Posterior cingulate gyrus (tissue), 11 donors: ENCODE data around the gene TMEM187.

Experiments used
- DNase-seq, 10 donors: peaks; one replicate each; pipeline versions ENCODE4 v3.0.0 to v3.0.0-alpha.2; 2020 to 2021; ENCODE audit warnings: mixed read lengths in 3 of 10
- intact Hi-C: fragments of 100-400 bp; cut with DNase I; formaldehyde crosslinking; loops from one replicate; pipeline ENCODE4 v1.15.1; 2023

The TMEM187 gene

DNA sequence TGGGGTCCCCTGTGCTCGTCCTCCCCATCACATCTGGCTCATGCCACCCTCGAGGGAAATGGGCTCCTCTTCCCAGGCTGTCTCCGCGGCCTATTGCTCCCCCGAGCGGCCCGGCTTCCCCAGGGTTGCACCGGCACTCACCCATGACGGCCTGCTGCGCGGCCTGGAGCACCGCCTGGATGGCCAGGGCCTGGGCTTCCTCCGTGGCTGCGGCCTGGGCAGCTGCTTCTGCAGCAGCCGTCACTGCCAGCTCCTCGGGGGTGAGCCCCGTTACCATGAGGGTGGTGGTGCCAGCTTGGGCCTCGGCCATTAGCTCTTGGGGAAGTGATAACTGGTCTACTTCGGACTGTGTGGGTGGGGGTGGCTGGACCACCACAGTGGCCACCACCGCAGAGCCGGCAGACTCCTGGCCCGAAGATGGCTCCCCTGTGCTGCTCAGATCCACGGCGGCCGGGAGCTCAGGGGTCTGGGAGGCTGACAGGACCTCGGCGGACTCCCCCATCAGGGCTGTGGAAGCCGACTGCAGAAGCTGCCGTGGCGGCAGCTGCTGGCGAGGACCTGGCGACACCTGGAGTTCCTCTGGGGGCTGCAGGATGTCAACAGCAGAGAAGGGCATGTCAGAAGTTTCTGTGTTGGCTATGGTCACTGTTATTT, 20.1 kb upstream of the TMEM187 start:
- intact Hi-C loops: loop anchor here (1.0 to 10.0 kb wide), 3 partner anchors 188 to 998 kb away; partner anchors contain the start of gene PLXNB3
- no peak for DNase-seq

DNA sequence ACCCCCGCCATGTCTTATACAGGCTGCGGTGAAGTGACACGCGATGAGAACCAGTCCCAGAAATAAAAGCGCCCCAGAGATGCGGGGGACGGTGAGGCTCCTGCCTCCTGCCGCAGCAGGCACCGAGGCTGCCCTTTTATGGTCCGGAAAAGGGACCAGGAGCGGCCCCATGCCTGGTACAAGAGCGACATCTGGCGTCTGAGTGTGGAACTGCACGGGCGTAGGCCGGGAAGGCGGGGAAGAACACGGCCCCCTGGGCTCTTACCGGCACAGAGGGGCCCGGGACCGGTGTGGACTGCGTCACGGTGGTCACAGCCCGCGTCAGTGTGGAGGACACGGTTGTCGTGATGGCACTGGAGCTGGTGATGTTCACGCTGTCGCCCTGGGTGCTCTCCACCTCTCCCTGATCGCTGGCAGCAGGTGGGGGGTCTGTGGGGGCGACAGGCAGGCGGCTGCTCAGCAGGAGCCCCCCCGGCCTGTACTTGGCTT, 19.2 kb upstream of the TMEM187 start:
- DNase-seq: peak; percentile 42 to 96 (median 72)
- intact Hi-C loops: loop anchor here (1.0 to 10.0 kb wide), 3 partner anchors 189 to 999 kb away; partner anchors contain the start of gene PLXNB3

DNA sequence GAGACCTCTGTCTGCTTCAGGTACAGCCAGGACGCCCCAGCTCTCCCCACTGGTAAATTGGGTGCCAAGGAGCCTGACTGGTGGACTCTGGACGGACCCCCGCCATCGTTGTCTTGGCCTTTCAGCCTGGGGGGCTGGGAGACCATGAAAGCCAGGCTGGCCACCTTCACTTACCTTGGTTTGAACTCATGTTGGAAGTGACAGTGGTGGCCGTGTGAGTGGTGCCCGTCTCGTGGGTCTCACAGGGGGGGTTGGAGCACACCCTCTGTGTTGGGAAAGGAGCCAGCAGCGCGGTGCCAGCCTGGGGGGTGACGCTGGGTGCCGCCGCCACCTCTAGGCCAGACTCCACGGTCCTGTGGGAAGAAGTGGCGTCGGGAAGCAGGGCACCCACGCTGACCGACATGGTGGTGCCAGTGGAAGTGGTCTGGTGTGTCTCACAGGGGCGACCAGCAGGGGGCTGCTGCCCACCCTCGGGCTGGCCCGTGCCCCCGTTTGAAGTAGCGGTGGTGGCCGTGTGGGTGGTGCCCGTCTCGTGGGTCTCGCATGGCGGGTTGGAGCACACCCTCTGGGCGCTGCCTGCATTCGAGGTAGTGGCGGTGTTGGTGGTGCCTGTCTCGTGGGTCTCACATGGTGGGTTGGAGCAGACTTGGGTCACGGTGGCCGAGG, 18.5 kb upstream of the TMEM187 start:
- peak in 1 of 10 donors; percentile 72 for DNase-seq
- intact Hi-C loops: loop anchor here (1.0 to 10.0 kb wide), 3 partner anchors 190 to 999 kb away; partner anchors contain the start of gene PLXNB3

- peak in 1 of 10 donors; percentile 83 for DNase-seq
- intact Hi-C loops: loop anchor here (5.0 to 10.0 kb wide), 2 partner anchors 417 to 1000 kb away; no protein-coding TSS in a partner anchor
These were observed 17.9 kb upstream of the TMEM187 start for GRCh38 chrX:153954558-153955227.

GRCh38 chrX:153955228-153955732, 17.3 kb upstream of the TMEM187 start:
- DNase-seq: no peak
- intact Hi-C loops: loop anchor here (10.0 kb wide), 1 partner anchor 1000 kb away; no protein-coding TSS in a partner anchor

DNA sequence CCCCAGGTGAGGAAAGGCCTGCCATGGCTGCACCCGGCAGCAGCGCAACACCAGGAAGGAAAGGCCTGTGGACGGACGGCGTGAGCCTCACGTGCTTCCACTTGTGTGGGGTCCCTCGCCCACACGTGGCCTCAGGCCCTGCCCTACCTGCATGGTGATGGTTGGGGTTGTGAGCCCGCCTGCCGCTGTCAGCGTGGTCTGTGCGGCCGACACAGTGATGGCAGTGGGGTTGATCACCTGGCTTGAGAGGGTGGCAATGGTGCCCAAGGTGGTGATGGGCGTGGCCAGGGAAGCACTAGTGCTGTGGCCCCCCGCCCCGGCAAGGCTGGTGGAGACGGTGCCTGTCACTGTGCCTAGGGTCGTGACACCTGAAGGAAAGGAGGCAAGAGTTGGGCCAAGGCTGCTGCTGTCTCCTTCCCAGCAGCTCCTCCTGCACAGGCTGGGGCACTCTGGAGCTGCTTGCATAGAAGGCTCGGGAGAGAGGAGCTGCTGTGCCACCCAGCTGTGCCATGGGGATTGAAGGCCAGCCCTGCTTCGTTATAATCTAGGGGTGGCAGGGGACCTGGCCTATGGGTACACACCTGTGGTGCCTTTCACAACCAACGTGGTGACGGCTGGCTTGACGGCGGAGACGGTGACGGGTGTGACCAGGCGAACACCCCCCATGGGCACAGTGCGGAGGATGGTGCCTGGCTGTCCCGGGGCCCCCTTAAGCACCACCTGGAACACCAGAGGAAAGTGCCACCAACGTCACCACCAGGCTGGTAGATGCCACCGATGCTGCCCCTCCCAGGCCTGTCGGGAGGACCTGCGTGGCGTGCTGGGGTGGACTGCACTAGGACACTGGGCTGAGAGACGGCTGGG, 16.3 kb upstream of the TMEM187 start:
- intact Hi-C loops: loop anchor here (10.0 kb wide), 1 partner anchor 1001 kb away; no protein-coding TSS in a partner anchor
- DNase-seq: no peak

DNA sequence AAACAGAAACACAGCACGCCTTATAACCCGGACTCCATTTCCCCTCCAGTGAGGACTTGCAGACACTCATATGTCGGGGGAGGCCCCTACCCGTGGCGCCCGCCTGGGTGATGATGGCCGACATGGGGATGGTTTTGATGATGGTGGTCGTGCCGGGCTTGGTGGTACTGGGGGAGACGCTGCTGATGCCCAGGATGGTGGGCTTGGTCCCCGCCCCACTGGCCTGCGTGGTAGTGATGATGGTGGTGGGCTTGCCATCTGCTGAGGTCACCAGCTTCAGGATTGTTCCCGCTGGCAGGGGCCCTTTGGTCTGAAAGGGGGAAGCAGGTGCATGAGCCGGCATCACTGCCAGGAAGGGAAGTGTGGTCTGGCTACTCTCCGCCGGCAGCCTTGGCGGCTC, 15.3 kb upstream of the TMEM187 start:
- intact Hi-C loops: loop anchor here (10.0 kb wide), 1 partner anchor 1002 kb away; no protein-coding TSS in a partner anchor
- DNase-seq: no peak

- intact Hi-C loops: loop anchor here (10.0 kb wide), 1 partner anchor 1004 kb away; no protein-coding TSS in a partner anchor
- DNase-seq: no peak
These were observed 13.9 kb upstream of the TMEM187 start for GRCh38 chrX:153958605-153959004.

DNA sequence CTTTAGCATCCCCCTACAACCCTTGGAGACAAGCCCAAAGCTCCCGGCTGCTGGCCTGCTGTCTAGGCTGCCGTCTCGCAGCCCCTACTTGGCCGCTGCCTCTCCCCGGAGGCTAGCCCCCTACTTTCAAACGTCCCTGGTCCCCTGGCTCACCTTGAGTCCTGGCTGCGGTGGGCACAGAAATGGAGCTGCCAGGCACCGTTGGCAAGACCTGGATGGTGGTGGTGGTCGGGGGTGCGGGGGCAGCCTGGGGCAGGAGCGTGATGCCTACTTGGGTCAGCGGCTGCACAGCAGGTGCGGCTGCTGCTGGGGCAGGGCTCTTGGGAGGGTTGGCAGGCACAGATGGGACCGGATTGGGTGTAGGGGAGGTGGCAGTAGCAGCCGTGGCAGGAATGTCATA, 12.9 kb upstream of the TMEM187 start:
- peak in 1 of 10 donors; percentile 83 for DNase-seq
- intact Hi-C loops: loop anchor here (10.0 kb wide), 1 partner anchor 1005 kb away; no protein-coding TSS in a partner anchor

- intact Hi-C loops: no loop called here
- no peak for DNase-seq
These were observed 12.5 kb upstream of the TMEM187 start for GRCh38 chrX:153960077-153960476.

- DNase-seq: no peak
- intact Hi-C loops: no loop called here
These were observed 11.8 kb upstream of the TMEM187 start for GRCh38 chrX:153960786-153961185.

DNA sequence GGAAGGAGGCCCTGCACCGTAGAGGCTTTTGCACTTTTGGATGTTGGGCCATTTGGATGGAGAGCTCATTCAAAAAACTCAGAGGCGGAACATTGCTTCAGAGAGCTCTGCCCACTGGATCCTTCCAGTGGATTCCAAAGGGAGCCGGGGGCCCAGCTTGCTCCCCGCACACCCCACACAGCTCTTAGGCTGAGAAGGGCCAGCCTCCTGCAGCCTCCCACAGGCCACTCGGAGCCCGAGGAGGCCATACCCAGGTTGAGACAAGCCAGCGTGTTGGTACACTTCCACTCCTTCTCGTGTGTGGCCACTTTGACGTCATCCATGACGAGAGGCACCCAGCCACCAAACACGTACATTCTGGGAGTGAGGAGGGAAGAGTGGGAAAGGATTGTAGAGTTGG, 11.3 kb upstream of the TMEM187 start:
- intact Hi-C loops: no loop called here
- no peak for DNase-seq

GRCh38 chrX:153963546-153963945, 9.0 kb upstream of the TMEM187 start:
- DNase-seq: peak in 1 of 10 donors; percentile 70
- intact Hi-C loops: no loop called here

GRCh38 chrX:153964105-153964504, 8.4 kb upstream of the TMEM187 start:
- intact Hi-C loops: no loop called here
- DNase-seq: no peak

DNA sequence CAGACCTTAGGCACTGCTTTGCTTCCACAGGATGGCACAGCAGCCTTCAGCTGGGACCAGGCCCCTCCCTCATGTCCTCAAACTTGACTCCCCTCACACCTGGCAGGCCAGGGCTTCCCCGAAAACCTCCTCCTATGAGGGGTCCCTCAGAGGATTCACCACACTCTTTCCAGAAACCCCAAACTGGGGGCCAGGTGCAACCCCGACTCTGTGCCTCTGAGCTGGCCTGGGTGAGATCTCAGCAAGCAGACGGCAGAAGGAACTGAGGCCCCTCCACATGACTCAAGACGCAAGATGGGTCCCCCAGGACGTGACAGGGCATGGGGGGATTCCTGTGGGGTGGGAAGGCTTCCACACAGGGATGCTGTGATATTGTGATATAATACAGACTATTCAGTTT, 7.1 kb upstream of the TMEM187 start:
- intact Hi-C loops: no loop called here

DNA sequence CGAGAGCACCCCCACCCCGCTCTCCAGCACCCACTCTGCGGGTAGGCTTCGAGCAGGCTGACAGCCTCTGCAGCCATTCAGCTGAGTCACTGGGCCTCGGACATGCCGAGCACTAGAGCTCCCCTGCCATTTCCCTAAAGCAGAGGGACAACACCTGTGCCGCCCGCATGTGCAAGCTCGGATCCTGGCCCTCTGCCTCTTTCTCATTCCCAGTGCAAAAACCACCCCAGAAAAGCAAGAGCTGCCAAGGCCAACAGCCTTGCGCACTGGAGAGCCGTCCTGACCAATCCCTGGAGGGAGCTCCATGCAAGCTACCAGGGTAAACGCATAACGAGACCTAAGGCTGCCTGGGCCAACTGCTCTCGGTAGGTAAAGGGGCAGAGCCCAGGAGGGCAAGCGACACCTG, 6.3 kb upstream of the TMEM187 start:
- peak in 5 of 10 donors; percentile 39 to 87 (median 45) for DNase-seq
- intact Hi-C loops: no loop called here

More for the DNA sequence above, 7.1 kb upstream of the TMEM187 start:
- no peak for DNase-seq

- no peak for DNase-seq
- intact Hi-C loops: no loop called here
These were observed 5.6 kb upstream of the TMEM187 start for GRCh38 chrX:153966841-153967535.

- DNase-seq: no peak
- intact Hi-C loops: no loop called here
These were observed 4.9 kb upstream of the TMEM187 start for GRCh38 chrX:153967536-153968224.
